Hepatic stellate cell (primary cell): ENCODE data around the gene LCAT.
"Not testable (repeated sequence)": the region's sequence is repeated elsewhere in the genome, so short reads cannot be mapped to it uniquely, and the experiment has no call there.

ENCODE experiments used
- DNase-seq: peaks from one replicate; pipeline ENCODE4 v3.0.0; 2011; ENCODE audit warnings: low spot score

The LCAT gene, protein sequence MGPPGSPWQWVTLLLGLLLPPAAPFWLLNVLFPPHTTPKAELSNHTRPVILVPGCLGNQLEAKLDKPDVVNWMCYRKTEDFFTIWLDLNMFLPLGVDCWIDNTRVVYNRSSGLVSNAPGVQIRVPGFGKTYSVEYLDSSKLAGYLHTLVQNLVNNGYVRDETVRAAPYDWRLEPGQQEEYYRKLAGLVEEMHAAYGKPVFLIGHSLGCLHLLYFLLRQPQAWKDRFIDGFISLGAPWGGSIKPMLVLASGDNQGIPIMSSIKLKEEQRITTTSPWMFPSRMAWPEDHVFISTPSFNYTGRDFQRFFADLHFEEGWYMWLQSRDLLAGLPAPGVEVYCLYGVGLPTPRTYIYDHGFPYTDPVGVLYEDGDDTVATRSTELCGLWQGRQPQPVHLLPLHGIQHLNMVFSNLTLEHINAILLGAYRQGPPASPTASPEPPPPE

GRCh38 chr16:67943619-67944504, at the start of gene LCAT:
Gene LCAT (minus strand): TSS chr16:67944120. CDS start chr16:67944101, 19 bp downstream.
- no peak for DNase-seq

- DNase-seq: peak; percentile 84
Measured at GRCh38 chr16:67993207-67994039, 49.5 kb upstream of the LCAT start.

DNA sequence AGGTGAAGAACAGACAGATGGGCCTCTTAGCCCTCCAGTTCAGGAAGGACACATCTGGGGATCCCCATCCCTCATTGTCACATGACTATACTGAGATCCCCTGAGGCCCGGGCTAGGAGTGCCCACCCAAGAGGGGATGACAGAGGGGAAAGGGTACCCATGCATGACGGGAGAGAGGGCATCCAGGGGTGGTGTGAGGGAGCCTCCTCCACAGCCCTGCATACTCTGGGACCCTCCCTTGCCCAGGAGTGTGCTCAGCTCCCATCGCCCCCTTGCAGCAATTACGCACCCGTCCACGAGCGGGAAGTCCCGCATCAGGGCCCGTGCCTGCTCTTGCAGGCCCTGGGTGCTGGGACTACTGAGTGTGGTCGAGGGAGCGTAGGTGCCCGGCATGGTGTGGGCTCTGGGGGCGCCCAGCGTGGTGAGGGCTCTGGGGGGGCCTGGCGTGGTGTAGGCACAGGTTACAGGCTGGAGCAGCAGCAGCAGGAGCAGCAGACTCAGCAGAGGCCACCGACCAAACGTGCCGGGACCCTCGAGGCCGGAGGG, 48.8 kb upstream of the LCAT start:
- no peak for DNase-seq

- no peak for DNase-seq
Measured at GRCh38 chr16:67990018-67990386, 46.1 kb upstream of the LCAT start.

GRCh38 chr16:67989322-67990017, 45.5 kb upstream of the LCAT start:
- no peak for DNase-seq

DNA sequence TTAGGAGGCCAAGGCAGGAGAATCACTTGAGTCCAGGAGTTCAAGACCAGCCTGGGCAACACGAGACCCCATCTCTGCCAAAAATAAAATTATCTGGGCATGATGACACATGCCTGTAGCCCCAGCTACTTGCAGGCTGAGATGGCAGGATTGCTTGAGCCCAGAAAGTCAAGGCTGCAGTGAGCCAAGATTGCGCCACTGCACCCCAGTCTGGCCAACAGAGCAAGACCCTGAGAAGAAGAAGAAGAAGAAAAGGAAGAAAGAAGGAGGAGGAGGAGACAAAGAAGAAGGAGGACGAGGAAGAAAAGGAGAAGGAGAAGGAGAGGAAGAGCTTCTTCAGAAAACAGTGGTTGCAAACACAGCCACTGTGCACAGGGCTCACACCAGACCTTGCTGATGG, 44.8 kb upstream of the LCAT start:
- no peak for DNase-seq

- no peak for DNase-seq
Measured at GRCh38 chr16:67987460-67988160, 43.7 kb upstream of the LCAT start.

- no peak for DNase-seq
Measured at GRCh38 chr16:67986949-67987348, 43.0 kb upstream of the LCAT start.

DNA sequence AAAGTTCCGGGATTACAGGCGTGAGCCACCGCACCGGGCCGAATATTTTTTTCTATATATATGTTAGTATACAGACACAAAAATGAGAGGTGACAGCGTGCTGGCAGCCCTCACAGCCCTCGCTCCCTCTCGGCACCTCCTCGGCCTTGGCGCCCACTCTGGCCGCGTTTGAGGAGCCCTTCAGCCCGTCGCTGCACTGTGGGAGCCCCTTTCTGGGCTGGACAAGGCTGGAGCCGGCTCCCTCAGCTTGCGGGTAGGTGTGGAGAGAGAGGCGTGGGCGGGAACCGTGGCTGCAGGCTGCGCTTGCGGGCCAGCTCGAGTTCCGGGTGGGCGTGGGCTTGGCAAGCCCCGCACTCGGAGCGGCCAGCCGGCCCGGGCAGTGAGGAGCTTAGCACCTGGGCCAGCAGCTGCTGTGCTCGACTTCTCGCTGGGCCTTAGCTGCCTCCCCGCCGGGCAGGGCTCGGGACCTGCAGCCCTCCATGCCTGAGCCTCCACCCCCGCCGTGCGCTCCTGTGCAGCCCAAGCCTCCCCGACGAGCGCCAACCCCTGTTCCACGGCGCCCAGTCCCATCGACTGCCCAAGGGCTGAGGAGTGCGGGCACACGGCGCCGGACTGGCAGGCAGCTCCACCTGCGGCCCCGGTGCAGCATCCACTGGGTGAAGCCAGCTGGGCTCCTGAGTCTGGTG, 38.2 kb upstream of the LCAT start:
- no peak for DNase-seq

- DNase-seq: no peak
Measured at GRCh38 chr16:67979955-67980678, 36.2 kb upstream of the LCAT start, which contains the start of gene DPEP3. Gene DPEP3 (minus strand): TSS chr16:67980499. CDS start chr16:67980380, 119 bp downstream.

- DNase-seq: no peak
Measured at GRCh38 chr16:67977469-67978227, 33.7 kb upstream of the LCAT start.

DNA sequence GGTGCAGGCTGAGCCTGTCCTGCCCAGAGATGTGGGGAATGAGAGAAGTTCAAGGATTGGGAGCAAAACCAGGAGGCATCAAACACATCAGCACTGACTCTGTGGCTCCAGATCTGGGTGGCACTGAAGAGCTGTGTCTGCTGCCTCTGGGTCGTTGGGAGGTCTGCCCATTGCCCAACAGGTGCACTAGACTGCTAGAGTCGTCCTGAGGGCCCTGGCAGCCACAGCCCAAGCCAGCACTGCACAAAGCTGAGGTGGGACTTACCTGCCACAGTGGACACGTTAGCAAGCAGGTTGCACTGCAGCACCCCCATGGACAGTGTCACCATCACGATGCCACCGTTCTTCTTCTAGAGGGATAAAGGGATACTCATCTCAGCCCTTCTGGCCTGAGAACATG, 33.1 kb upstream of the LCAT start:
- DNase-seq: no peak

- no peak for DNase-seq
Measured at GRCh38 chr16:67976205-67976604, 32.3 kb upstream of the LCAT start.

GRCh38 chr16:67975321-67976105, 31.6 kb upstream of the LCAT start:
- no peak for DNase-seq

DNA sequence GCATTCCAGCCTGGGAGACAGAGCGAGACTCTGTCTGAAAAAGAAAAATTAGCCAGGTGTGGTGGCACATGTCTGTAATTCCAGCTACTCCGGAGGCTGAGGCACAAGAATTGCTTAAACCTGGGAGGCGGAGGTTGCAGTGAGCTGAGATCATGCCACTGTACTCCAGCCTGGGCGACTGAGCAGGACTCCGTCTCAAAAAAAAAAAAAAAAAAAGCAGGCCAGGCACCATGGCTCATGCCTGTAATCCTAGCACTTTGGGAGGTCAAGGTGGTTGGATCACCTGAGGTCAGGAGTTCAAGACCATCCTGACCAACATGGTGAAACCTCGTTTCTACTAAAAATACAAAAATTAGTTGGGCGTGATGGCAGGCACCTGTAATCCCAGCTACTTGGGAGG, 28.4 kb upstream of the LCAT start:
- not testable (repeated sequence) for DNase-seq

GRCh38 chr16:67971111-67971510, 27.2 kb upstream of the LCAT start:
- DNase-seq: no peak

GRCh38 chr16:67969254-67970039, 25.5 kb upstream of the LCAT start:
- peak; percentile 43 for DNase-seq
